HepG2 (cell line): Measurements from ENCODE around the gene TMPO. TPM values are rescaled to one million over a fixed set of nuclear protein-coding genes. Genes with fewer than 3 reads are reported as not detected.

Experiments
- ARNTL ChIP-seq: sonication (generic); formaldehyde crosslinking; IDR thresholded peaks from 2 replicates; pipeline ENCODE4 v1.4.0; 2020; ENCODE audit warnings: mild to moderate bottlenecking, missing genetic modification reagents
- FOXA1 ChIP-seq, 2 experiments: fragments of 450-650 bp in 1 of 2; sonication (generic) in 1 of 2; formaldehyde crosslinking in 1 of 2; IDR thresholded peaks; 2 replicates each; pipeline versions ENCODE4 v1.4.0 to v1.6.1; 2016 to 2020; ENCODE audit warnings: missing genetic modification reagents in 1 of 2
- HOXA3 ChIP-seq: sonication (generic); formaldehyde crosslinking; IDR thresholded peaks from 2 replicates; pipeline ENCODE4 v1.5.0; 2020; ENCODE audit warnings: missing genetic modification reagents
- IRF9 ChIP-seq: sonication (generic); formaldehyde crosslinking; IDR thresholded peaks from 2 replicates; pipeline ENCODE4 v1.8.0; 2022; ENCODE audit warnings: missing genetic modification reagents, mild to moderate bottlenecking, borderline replicate concordance
- NFYB ChIP-seq: sonication (generic); formaldehyde crosslinking; IDR thresholded peaks from 2 replicates; pipeline ENCODE4 v1.4.0; 2020; ENCODE audit warnings: missing genetic modification reagents
- RFXAP ChIP-seq: sonication (generic); formaldehyde crosslinking; IDR thresholded peaks from 2 replicates; pipeline ENCODE4 v1.4.0; 2020; ENCODE audit warnings: missing genetic modification reagents, borderline replicate concordance
- SIN3A ChIP-seq: IDR thresholded peaks from 2 replicates; pipeline ENCODE4 v1.6.1; 2011; ENCODE audit warnings: low read depth, mild to moderate bottlenecking, control low read depth, low read length, borderline replicate concordance
- SNAI1 ChIP-seq: sonication (generic); formaldehyde crosslinking; IDR thresholded peaks from 2 replicates; pipeline ENCODE4 v1.5.0; 2020; ENCODE audit warnings: mild to moderate bottlenecking, missing genetic modification reagents, borderline replicate concordance
- SSRP1 ChIP-seq: IDR thresholded peaks from 2 replicates; pipeline ENCODE4 v1.6.1; 2016; ENCODE audit warnings: control low read depth
- STAG1 ChIP-seq: sonication (generic); formaldehyde crosslinking; IDR thresholded peaks from 2 replicates; pipeline ENCODE4 v1.4.0; 2020; ENCODE audit warnings: missing genetic modification reagents
- TCF7 ChIP-seq: sonication (generic); IDR thresholded peaks from 2 replicates; pipeline ENCODE4 v1.6.1; 2016; ENCODE audit warnings: antibody characterized with exemption, low read depth
- ZBTB39 ChIP-seq: sonication (generic); formaldehyde crosslinking; IDR thresholded peaks from 2 replicates; pipeline ENCODE4 v1.5.0; 2020; ENCODE audit warnings: missing genetic modification reagents
- ZGPAT ChIP-seq: IDR thresholded peaks from 2 replicates; pipeline ENCODE4 v1.6.1; 2016; ENCODE audit warnings: mild to moderate bottlenecking
- ZMYM3 ChIP-seq: sonication (generic); formaldehyde crosslinking; IDR thresholded peaks from 2 replicates; pipeline ENCODE4 v1.5.1; 2020; ENCODE audit warnings: mild to moderate bottlenecking, missing genetic modification reagents
- ZNF3 ChIP-seq: IDR thresholded peaks from 2 replicates; pipeline ENCODE4 v1.7.0; 2017; ENCODE audit warnings: inconsistent platforms
- ZNF354B ChIP-seq: sonication (generic); formaldehyde crosslinking; IDR thresholded peaks from 2 replicates; pipeline ENCODE4 v1.8.0; 2022; ENCODE audit warnings: mild to moderate bottlenecking, missing genetic modification reagents
- ZNF574 ChIP-seq: sonication (generic); formaldehyde crosslinking; IDR thresholded peaks from 2 replicates; pipeline ENCODE4 v1.4.0; 2020; ENCODE audit warnings: missing genetic modification reagents
- ZNF7 ChIP-seq: IDR thresholded peaks from 2 replicates; pipeline ENCODE4 v1.6.1; 2016; ENCODE audit warnings: missing biosample characterization, missing genetic modification reagents
- ZNF800 ChIP-seq: sonication (generic); formaldehyde crosslinking; IDR thresholded peaks from 2 replicates; pipeline ENCODE4 v1.4.0; 2020; ENCODE audit warnings: missing genetic modification reagents
- ZZZ3 ChIP-seq: sonication (generic); formaldehyde crosslinking; IDR thresholded peaks from 2 replicates; pipeline ENCODE4 v1.4.0; 2020; ENCODE audit warnings: missing genetic modification reagents, mild to moderate bottlenecking, borderline replicate concordance
- polyA plus RNA-seq, 8 experiments: library from polyadenylated mRNA; depleted of rRNA in 3 of 8; stranded (reverse) in 7 of 8; unstranded in 1 of 8; fragments of >200 nt; fragmentation: Illumina TruSeq in 4 of 8; extraction: Trizol in 4 of 8; gene quantifications; 2 replicates each; pipeline versions ENCODE4 v1.2.1 to v1.2.3, GENCODE V29; 2011 to 2016; ENCODE audit warnings: low read depth in 4 of 8, missing spikeins in 1 of 8, mixed read lengths in 1 of 8; ENCODE audit not compliant: insufficient read depth in 1 of 8
- total RNA-seq, 5 experiments: library from RNA; depleted of rRNA; stranded (reverse); fragments of >200 nt; fragmentation: Illumina TruSeq; extraction: Trizol; gene quantifications; 2 replicates each; pipeline ENCODE4 v1.2.3, GENCODE V29; 2016; ENCODE audit warnings: low read depth in 1 of 5

The TMPO gene
- total and polyA plus RNA-seq, 2 of the 13 experiments (the other 11 are each of a cell fraction or from before 2014, with no cell fraction given): 24.2 to 167 TPM

GRCh38 chr12:98593351-98594049 is 78.1 kb downstream of the TMPO start, which contains the start of gene SLC25A3 (continued):
- TF ChIP-seq SSRP1 (0 out of 2 replicates have a peak, but pooled peaks have one; percentile 29), ZBTB39 (CRISPR knock-in tag) (peak; percentile 67; the same call in 1 of the 2 replicates), ZZZ3 (peak; percentile 68; the same call in 1 of the 2 replicates), ZNF3 (CRISPR knock-in tag) (no peak), ZNF7 (CRISPR knock-in tag) (peak; percentile 9; the same call in 1 of the 2 replicates), SNAI1 (no peak), ZMYM3 (CRISPR knock-in tag) (no peak), ZNF574 (CRISPR knock-in tag) (peak; percentile 89), FOXA1 (IDR thresholded peaks at IDR 0.05) (no peak), FOXA1 (CRISPR knock-in tag; IDR thresholded peaks at IDR 0.05) (0 out of 2 replicates have a peak, but pooled peaks have one; percentile 37), HOXA3 (CRISPR knock-in tag) (peak; percentile 99), TCF7 (no peak), NFYB (CRISPR knock-in tag) (peak; percentile 89), ZGPAT (peak; percentile 75; the same call in 1 of the 2 replicates), IRF9 (CRISPR knock-in tag) (0 out of 2 replicates have a peak, but pooled peaks have one; percentile 50), ZNF354B (CRISPR knock-in tag) (no peak), RFXAP (CRISPR knock-in tag) (peak; percentile 94), ARNTL (CRISPR knock-in tag) (peak; percentile 56; the same call in 1 of the 2 replicates), STAG1 (0 out of 2 replicates have a peak, but pooled peaks have one; percentile 2), ZNF800 (CRISPR knock-in tag) (peak; percentile 71; the same call in 1 of the 2 replicates), SIN3A (peak; percentile 97)
